ENCODE results near the gene MCCC1. TPM values are rescaled to one million over a fixed set of nuclear protein-coding genes. Genes with fewer than 3 reads are reported as not detected.

The MCCC1 gene
- total and polyA plus RNA-seq, 2 donors (not counting 1 experiment from before 2014, with no cell fraction given), result 12.9 to 36.3 TPM

GRCh38 chr3:183116025-183116614 is 16.8 kb upstream of the MCCC1 start:
- H3K9ac ChIP-seq (ENCODE audit: low read length), result peak overlapping the region; percentile 27
- peaks cover 2% of the 10 kb centered on the region for H3K9me3 Mint-ChIP-seq (ENCODE audit: insufficient read depth)
- POLR2A ChIA-PET, result no interaction called here
- TF ChIP-seq, protein P1, sequence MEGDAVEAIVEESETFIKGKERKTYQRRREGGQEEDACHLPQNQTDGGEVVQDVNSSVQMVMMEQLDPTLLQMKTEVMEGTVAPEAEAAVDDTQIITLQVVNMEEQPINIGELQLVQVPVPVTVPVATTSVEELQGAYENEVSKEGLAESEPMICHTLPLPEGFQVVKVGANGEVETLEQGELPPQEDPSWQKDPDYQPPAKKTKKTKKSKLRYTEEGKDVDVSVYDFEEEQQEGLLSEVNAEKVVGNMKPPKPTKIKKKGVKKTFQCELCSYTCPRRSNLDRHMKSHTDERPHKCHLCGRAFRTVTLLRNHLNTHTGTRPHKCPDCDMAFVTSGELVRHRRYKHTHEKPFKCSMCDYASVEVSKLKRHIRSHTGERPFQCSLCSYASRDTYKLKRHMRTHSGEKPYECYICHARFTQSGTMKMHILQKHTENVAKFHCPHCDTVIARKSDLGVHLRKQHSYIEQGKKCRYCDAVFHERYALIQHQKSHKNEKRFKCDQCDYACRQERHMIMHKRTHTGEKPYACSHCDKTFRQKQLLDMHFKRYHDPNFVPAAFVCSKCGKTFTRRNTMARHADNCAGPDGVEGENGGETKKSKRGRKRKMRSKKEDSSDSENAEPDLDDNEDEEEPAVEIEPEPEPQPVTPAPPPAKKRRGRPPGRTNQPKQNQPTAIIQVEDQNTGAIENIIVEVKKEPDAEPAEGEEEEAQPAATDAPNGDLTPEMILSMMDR (IDR thresholded peaks at IDR 0.05), result no peak
- no peak for TF ChIP-seq EZH2 (IDR thresholded peaks at IDR 0.05; ENCODE audit: borderline replicate concordance, insufficient read depth, low read depth, low read length, poor library complexity, severe bottlenecking)
- H3K4me3 ChIP-seq (ENCODE audit: control extremely low read depth in 1 of 5, extremely low read depth in 1 of 5, insufficient read depth in 1 of 5, low read depth in 2 of 5, low read length in 4 of 5), result peak overlapping the region in 4 of 5 experiments; percentile 17 to 43 (median 30)
- H3K36me3 ChIP-seq (replicated peaks in 1 of 2; ENCODE audit: control extremely low read depth in 1 of 2, control insufficient read depth in 1 of 2, extremely low read depth in 1 of 2, insufficient read depth in 2 of 2, low read length in 1 of 2), result no peaks in the 10 kb centered on the region
- WGBS (ENCODE audit: insufficient coverage), result 1% methylated on average over 22 of the region's 25 CpGs
- peak; percentile 89 for ATAC-seq (ENCODE audit: low read depth)
- H3K9me3 ChIP-seq (ENCODE audit: control extremely low read depth in 1 of 3, control insufficient read depth in 2 of 3, insufficient read depth in 1 of 3, low read length in 2 of 3), result no peaks in the 10 kb centered on the region
- peak overlapping the region; percentile 72 for H3K4me2 ChIP-seq (replicated peaks; ENCODE audit: low read depth, low read length, poor library complexity, severe bottlenecking)
- H3K4me1 ChIP-seq (ENCODE audit: control insufficient read depth in 2 of 2, insufficient read depth in 2 of 2, low read length in 2 of 2), result peaks cover 31 to 36% of the 10 kb centered on the region in 2 donors
- no peak overlapping the region for H3K27ac ChIP-seq (ENCODE audit: low read length in 2 of 2)
- H3K27me3 Mint-ChIP-seq, result peaks cover 24% of the 10 kb centered on the region
- H3K4me1 Mint-ChIP-seq, result peaks cover 33% of the 10 kb centered on the region
- H4K20me1 ChIP-seq (ENCODE audit: control insufficient read depth, insufficient read depth, low read length, poor library complexity, severe bottlenecking), result no peaks in the 10 kb centered on the region
- CTCF ChIA-PET, result interaction anchor here (0.7 to 4.2 kb wide), 4 partner anchors 9 to 402 kb away, joined by 3 to 28 read pairs (median 4); no protein-coding TSS in a partner anchor
- H3K27ac Mint-ChIP-seq, result peak overlapping the region; percentile 87
- peak; percentile 92 for DNase-seq
- intact Hi-C loops (cut with micrococcal nuclease), result loop anchor here (1.0 kb wide), 1 partner anchor 17 kb away; the partner anchor contains the start of gene MCCC1
- no peaks in the 10 kb centered on the region for H3K79me2 ChIP-seq (ENCODE audit: control insufficient read depth, insufficient read depth, low read length)
- peaks cover 0 to 43% (median 17%) of the 10 kb centered on the region in 4 experiments for H3K27me3 ChIP-seq (replicated peaks in 1 of 4; ENCODE audit: control extremely low read depth in 1 of 4, control insufficient read depth in 3 of 4, insufficient read depth in 4 of 4, low read length in 3 of 4)
- peak overlapping the region; percentile 84 for H3K4me3 Mint-ChIP-seq
- peak overlapping the region; percentile 0 for H2AFZ ChIP-seq (ENCODE audit: insufficient read depth, low read depth, low read length, poor library complexity, severe bottlenecking)
